ENCODE measurements around the gene NSG1. TPM values are rescaled to one million over a fixed set of nuclear protein-coding genes. Genes with fewer than 3 reads are reported as not detected.
A peak's percentile ranks its signal among the peaks of the same experiment; 100 is the strongest.
"Not testable (repeated sequence)": the region's sequence is repeated elsewhere in the genome, so short reads cannot be mapped to it uniquely, and the experiment has no call there.

Gene NSG1
- total and polyA plus RNA-seq, 4 donors: 0.39 to 22.4 (median 1.6) TPM

GRCh38 chr4:4460759-4461158, 73.9 kb downstream of the NSG1 start:
- no peak for TF ChIP-seq CTCF (IDR thresholded peaks at IDR 0.05; ENCODE audit: control extremely low read depth, extremely low read depth)
- 93 to 97% methylated on average over 6 of the region's 6 CpGs for WGBS, 2 donors
- DNase-seq: no peak
- H3K27me3 ChIP-seq (ENCODE audit: control insufficient read depth in 3 of 3, insufficient read depth in 3 of 3, low read length in 2 of 3): no peaks in the 10 kb centered on the region
- H3K36me3 ChIP-seq (ENCODE audit: control insufficient read depth in 4 of 4, insufficient read depth in 4 of 4, low read length in 4 of 4): peaks cover 12 to 24% (median 17%) of the 10 kb centered on the region in 4 donors
- H3K4me3 ChIP-seq: no peak overlapping the region
- no peak overlapping the region for H3K9ac ChIP-seq (ENCODE audit: insufficient read depth in 1 of 2, low read length in 2 of 2)
- no peak overlapping the region for H3K27ac ChIP-seq (ENCODE audit: low read depth in 1 of 2, low read length in 1 of 2)
- H3K9me3 ChIP-seq (ENCODE audit: control insufficient read depth in 4 of 4, insufficient read depth in 3 of 4, low read length in 3 of 4): no peaks in the 10 kb centered on the region
- peaks cover 0 to 24% (median 8%) of the 10 kb centered on the region in 5 donors for H3K4me1 ChIP-seq (ENCODE audit: control insufficient read depth in 5 of 5, insufficient read depth in 5 of 5, low read length in 5 of 5)
- no peak for ATAC-seq (ENCODE audit: insufficient read depth, low FRiP score)

- DNase-seq (no peak), ATAC-seq (ENCODE audit: insufficient read depth, low FRiP score) (no peak)
- no peak overlapping the region for H3K9ac ChIP-seq (ENCODE audit: insufficient read depth in 1 of 2, low read length in 2 of 2)
- H3K27ac ChIP-seq (ENCODE audit: low read depth in 1 of 2, low read length in 1 of 2): no peak overlapping the region
- peaks cover 13 to 23% (median 17%) of the 10 kb centered on the region in 4 donors for H3K36me3 ChIP-seq (ENCODE audit: control insufficient read depth in 4 of 4, insufficient read depth in 4 of 4, low read length in 4 of 4)
- no peak overlapping the region for H3K4me3 ChIP-seq
- H3K27me3 ChIP-seq (ENCODE audit: control insufficient read depth in 3 of 3, insufficient read depth in 3 of 3, low read length in 2 of 3): no peaks in the 10 kb centered on the region
- no peaks in the 10 kb centered on the region for H3K9me3 ChIP-seq (ENCODE audit: control insufficient read depth in 4 of 4, insufficient read depth in 3 of 4, low read length in 3 of 4)
- TF ChIP-seq CTCF (IDR thresholded peaks at IDR 0.05; ENCODE audit: control extremely low read depth, extremely low read depth): no peak
- H3K4me1 ChIP-seq (ENCODE audit: control insufficient read depth in 5 of 5, insufficient read depth in 5 of 5, low read length in 5 of 5): peaks cover 0 to 24% (median 8%) of the 10 kb centered on the region in 5 donors
These were observed 74.3 kb downstream of the NSG1 start for GRCh38 chr4:4461178-4461577.

- no peak for TF ChIP-seq CTCF (IDR thresholded peaks at IDR 0.05; ENCODE audit: control extremely low read depth, extremely low read depth)
- 68 to 87% methylated on average over 5 of the region's 5 CpGs for whole genome bisulfite sequencing, 2 donors
- H3K9me3 ChIP-seq (ENCODE audit: control insufficient read depth in 4 of 4, insufficient read depth in 3 of 4, low read length in 3 of 4): peaks cover 0 to 2% (median 0%) of the 10 kb centered on the region in 4 donors
- DNase-seq (peak in 2 of 3 donors; percentile 28 to 29), ATAC-seq (ENCODE audit: insufficient read depth, low FRiP score) (no peak)
- H3K4me3 ChIP-seq: no peak overlapping the region
- peaks cover 0 to 24% (median 8%) of the 10 kb centered on the region in 5 donors for H3K4me1 ChIP-seq (ENCODE audit: control insufficient read depth in 5 of 5, insufficient read depth in 5 of 5, low read length in 5 of 5)
- H3K27me3 ChIP-seq (ENCODE audit: control insufficient read depth in 3 of 3, insufficient read depth in 3 of 3, low read length in 2 of 3): no peaks in the 10 kb centered on the region
- H3K36me3 ChIP-seq (ENCODE audit: control insufficient read depth in 4 of 4, insufficient read depth in 4 of 4, low read length in 4 of 4): peaks cover 8 to 19% (median 12%) of the 10 kb centered on the region in 4 donors
- no peak overlapping the region for H3K27ac ChIP-seq (ENCODE audit: low read depth in 1 of 2, low read length in 1 of 2)
- no peak overlapping the region for H3K9ac ChIP-seq (ENCODE audit: insufficient read depth in 1 of 2, low read length in 2 of 2)
These were observed 74.9 kb downstream of the NSG1 start for GRCh38 chr4:4461850-4462249.

GRCh38 chr4:4462970-4463369, 76.1 kb downstream of the NSG1 start:
- peaks cover 7 to 18% (median 13%) of the 10 kb centered on the region in 4 donors for H3K36me3 ChIP-seq (ENCODE audit: control insufficient read depth in 4 of 4, insufficient read depth in 4 of 4, low read length in 4 of 4)

GRCh38 chr4:4465238-4465637, 78.3 kb downstream of the NSG1 start:
- Histone ChIP-seq H3K4me1 (ENCODE audit: control insufficient read depth in 5 of 5, insufficient read depth in 5 of 5, low read length in 5 of 5) (peaks cover 0 to 24% (median 8%) of the 10 kb centered on the region in 5 donors), H3K36me3 (ENCODE audit: control insufficient read depth in 4 of 4, insufficient read depth in 4 of 4, low read length in 4 of 4) (peaks cover 4 to 22% (median 18%) of the 10 kb centered on the region in 4 donors)
- not testable (repeated sequence) for ATAC-seq (ENCODE audit: insufficient read depth, low FRiP score); H3K27ac ChIP-seq (ENCODE audit: low read depth in 1 of 2, low read length in 1 of 2); H3K4me3 ChIP-seq; H3K9ac ChIP-seq (ENCODE audit: insufficient read depth in 1 of 2, low read length in 2 of 2); H3K9me3 ChIP-seq (ENCODE audit: control insufficient read depth in 4 of 4, insufficient read depth in 3 of 4, low read length in 3 of 4); H3K27me3 ChIP-seq (ENCODE audit: control insufficient read depth in 3 of 3, insufficient read depth in 3 of 3, low read length in 2 of 3); DNase-seq
- WGBS, 2 donors: 99% methylated on average over 3 of the region's 3 CpGs

More at GRCh38 chr4:4462970-4463369, 76.1 kb downstream of the NSG1 start:
- H3K9me3 ChIP-seq (ENCODE audit: control insufficient read depth in 4 of 4, insufficient read depth in 3 of 4, low read length in 3 of 4): peaks cover 0 to 2% (median 0%) of the 10 kb centered on the region in 4 donors
- DNase-seq (peak; percentile 48 to 88 (median 83)), ATAC-seq (ENCODE audit: insufficient read depth, low FRiP score) (no peak)
- no peak for TF ChIP-seq CTCF (IDR thresholded peaks at IDR 0.05; ENCODE audit: control extremely low read depth, extremely low read depth)
- peaks cover 0 to 24% (median 8%) of the 10 kb centered on the region in 5 donors for H3K4me1 ChIP-seq (ENCODE audit: control insufficient read depth in 5 of 5, insufficient read depth in 5 of 5, low read length in 5 of 5)
- no peak overlapping the region for H3K27ac ChIP-seq (ENCODE audit: low read depth in 1 of 2, low read length in 1 of 2)
- H3K27me3 ChIP-seq (ENCODE audit: control insufficient read depth in 3 of 3, insufficient read depth in 3 of 3, low read length in 2 of 3): no peaks in the 10 kb centered on the region
- 60 to 76% methylated on average over 3 of the region's 3 CpGs for WGBS, 2 donors
- H3K4me3 ChIP-seq: no peak overlapping the region
- no peak overlapping the region for H3K9ac ChIP-seq (ENCODE audit: insufficient read depth in 1 of 2, low read length in 2 of 2)

Measured in lung (tissue), 12 donors.